CD4-positive, alpha-beta T cell treated with Interleukin-15 for 4 hours (primary cell): ENCODE results near the gene RBFOX1.

Source experiments
- DNase-seq: peaks from one replicate; pipeline ENCODE4 v3.0.0-alpha.2; 2020; ENCODE audit warnings: low spot score

Gene RBFOX1

GRCh38 chr16:7373776-7374175 is 41.1 kb downstream of the RBFOX1 start:
- no peak for DNase-seq

- no peak for DNase-seq
Observed at GRCh38 chr16:7374614-7375174, 42.0 kb downstream of the RBFOX1 start.

GRCh38 chr16:7376227-7376626 is 43.6 kb downstream of the RBFOX1 start:
- DNase-seq = no peak

DNA sequence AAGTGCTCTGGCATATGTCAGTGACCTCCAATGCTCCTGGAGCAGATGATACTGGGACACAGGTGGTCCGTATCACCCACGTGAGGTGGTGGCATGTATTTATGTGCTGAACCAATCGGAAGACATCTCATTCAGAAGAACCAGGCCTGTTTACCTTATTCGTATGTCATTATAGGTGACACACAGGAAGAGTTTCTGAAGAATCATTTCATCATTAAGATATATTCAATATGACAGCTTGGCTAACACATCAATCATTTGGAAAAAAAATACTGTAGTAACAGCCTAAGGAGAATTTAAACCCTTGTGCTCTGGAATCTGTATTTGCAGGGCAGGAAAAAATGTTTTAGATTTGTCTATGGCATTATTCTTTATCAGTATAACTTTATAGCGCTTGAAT is 44.6 kb downstream of the RBFOX1 start:
- DNase-seq = no peak

GRCh38 chr16:7378024-7378695 is 45.5 kb downstream of the RBFOX1 start:
- DNase-seq = no peak

DNA sequence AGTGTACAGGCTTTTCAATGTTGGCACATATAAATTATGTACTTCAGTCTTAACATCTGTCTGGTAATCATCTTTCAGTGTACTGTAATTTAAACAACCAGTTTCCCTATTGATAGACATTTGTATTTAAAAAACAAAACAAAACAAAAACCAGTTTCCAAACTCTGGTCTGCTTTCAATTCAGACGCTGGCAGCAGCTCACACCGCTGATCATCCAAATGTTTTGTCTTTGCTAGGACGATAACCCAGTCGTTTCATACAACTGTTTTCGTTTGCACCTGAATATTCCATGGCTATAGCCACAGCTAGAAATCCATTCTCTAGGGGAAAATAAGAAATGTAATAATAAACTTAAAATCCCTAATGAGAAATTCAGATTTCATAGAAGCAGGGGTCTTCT is 47.8 kb downstream of the RBFOX1 start:
- DNase-seq = no peak

- DNase-seq = no peak
Observed at GRCh38 chr16:7380911-7381310, 48.3 kb downstream of the RBFOX1 start.

DNA sequence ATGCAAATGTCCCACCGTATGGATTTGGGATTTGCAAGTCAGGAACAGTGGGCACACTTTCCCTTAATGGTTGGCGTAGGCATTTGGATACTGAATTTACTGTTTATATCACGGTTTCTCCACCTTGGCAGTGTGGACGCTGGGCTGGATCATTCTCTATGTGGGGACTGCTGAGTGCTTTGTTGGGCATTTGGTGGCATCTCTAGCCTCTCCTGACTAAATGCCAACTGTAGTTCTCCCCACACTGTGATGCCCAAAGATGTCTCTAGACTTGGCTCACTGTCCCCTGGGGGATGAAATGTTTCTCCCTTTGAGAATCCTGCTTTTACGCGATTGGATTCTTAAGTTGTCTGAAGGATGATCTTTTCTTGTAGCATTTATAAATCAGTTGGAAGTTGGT is 49.0 kb downstream of the RBFOX1 start:
- no peak for DNase-seq

GRCh38 chr16:7382521-7382920 is 49.9 kb downstream of the RBFOX1 start:
- no peak for DNase-seq

DNA sequence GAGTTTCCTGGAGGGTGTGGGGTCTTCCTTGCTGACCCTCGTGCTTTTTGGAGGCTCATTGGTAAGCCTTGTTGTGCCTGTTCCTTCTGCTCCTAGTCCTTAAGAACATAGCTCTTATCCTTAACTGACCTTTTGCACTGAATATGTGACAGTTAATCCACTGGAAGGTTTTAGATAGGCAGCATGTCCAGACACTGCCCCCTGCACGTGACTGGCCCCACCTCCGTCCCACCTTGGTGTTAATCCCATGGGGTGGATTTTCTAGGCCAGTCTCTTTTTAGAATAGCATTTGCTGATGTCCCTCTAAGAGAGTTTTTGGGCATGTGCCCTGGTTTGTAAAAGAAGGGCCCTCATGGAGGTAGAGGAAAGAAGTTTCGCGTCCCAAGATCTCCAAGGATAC is 58.3 kb downstream of the RBFOX1 start:
- DNase-seq = no peak

- no peak for DNase-seq
Observed at GRCh38 chr16:7391694-7392093, 59.0 kb downstream of the RBFOX1 start.

GRCh38 chr16:7392206-7392605 is 59.6 kb downstream of the RBFOX1 start:
- no peak for DNase-seq

DNA sequence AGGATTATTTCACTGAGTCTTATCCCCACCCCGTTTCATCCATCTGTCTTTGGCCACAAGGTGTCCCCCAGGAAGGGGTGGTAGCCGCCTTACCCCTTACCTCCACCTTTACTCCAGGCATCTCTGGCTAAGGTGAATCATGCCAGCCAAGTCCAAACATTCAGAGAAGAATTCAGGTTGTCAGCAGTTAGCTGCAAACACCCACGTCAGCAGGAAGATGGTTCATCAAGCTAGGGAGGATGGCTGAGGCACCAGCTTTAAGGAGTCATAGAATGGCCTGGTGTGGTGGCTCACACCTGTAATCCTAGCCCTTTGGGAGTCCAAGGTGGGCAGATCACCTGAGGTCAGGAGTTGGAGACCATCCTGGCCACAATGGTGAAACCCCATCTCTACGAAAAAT is 61.0 kb downstream of the RBFOX1 start:
- no peak for DNase-seq

DNA sequence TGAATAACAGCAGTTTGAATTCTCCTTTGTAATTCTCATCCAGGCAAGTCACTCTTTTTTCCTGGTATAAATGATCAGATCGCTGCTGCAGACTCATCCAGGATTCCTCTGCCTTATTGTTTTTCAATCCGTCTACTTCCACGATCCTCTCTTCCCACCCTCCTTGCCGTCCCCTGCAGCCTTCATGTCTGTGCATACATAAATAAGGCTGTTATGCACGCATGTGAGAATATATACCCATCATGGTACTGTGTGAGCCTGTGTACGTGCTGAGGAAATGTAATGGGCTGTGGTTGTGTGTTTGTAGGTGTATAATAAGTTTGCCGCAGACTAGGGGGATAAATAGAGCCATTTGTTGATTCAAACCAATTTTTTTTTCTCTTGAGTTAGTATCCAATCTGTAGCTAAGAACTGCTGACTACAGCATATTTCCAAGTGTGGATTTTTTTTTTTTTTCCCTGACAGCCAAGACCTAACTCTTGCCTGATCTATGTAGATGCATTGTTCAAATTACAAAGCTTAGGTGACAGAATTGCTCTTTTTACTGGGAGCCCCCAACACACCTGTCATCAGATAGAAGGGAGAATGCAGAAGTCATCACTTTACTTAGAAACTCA is 62.2 kb downstream of the RBFOX1 start:
- no peak for DNase-seq

- no peak for DNase-seq
Observed at GRCh38 chr16:7397901-7398300, 65.3 kb downstream of the RBFOX1 start.

GRCh38 chr16:7398536-7398935 is 65.9 kb downstream of the RBFOX1 start:
- DNase-seq = no peak

GRCh38 chr16:7399296-7399695 is 66.7 kb downstream of the RBFOX1 start:
- no peak for DNase-seq

DNA sequence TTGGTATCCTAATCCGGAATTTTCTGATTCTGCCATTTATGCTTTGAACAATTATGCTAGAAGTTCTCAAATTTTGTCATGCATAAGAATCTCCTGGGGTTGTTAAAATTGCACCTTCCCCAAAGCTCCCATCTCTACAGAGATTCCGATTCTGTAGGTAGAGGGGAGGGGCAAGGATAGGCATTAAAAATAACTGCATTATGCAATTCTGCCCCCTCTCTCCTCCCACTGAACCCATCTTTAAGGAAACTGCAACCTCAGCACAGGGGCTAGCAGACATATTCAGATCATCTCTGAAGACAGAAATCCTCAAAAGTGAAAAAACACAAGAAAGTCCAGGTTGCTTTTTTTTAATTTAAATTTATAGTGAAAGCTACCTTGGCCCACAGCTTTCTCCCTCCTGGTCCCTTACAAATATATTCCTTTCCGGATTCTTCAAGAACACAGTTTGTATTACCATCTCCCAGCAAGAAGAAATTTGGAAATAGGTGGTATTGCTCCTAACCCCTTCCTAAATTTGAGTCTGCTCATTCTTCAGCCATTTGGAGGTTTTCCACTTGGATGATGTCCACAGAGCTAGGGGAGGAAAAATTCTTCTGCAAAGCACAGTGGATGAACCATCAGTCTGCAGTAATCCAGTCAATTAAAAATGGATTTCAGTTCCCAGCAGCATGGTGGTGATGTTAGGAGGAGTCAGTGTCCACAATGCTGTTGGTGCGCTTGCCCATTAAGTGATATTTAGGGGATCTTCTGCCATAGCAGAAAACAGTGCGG is 67.7 kb downstream of the RBFOX1 start:
- DNase-seq = no peak

GRCh38 chr16:7404217-7404616 is 71.6 kb downstream of the RBFOX1 start:
- no peak for DNase-seq

DNA sequence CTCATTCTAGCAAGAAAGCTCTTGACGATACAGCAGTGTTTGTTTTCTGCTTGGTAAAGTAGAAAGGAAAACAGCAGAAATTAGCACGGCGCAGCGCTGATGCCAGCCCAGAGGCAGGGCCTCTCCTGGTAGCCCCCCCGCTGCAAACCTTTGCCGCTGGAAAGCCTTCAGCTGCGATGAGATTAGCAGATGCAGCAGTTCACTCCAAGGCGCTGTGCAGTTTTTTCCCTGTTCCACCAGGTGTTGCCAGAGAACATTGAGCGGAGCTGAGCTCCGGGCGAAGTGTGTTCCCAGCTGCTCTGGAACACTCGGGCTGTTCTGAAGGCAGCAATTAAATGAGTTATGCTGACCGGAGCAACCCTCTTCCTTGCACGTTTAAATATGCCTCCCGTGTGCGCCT is 72.5 kb downstream of the RBFOX1 start:
- DNase-seq = no peak

DNA sequence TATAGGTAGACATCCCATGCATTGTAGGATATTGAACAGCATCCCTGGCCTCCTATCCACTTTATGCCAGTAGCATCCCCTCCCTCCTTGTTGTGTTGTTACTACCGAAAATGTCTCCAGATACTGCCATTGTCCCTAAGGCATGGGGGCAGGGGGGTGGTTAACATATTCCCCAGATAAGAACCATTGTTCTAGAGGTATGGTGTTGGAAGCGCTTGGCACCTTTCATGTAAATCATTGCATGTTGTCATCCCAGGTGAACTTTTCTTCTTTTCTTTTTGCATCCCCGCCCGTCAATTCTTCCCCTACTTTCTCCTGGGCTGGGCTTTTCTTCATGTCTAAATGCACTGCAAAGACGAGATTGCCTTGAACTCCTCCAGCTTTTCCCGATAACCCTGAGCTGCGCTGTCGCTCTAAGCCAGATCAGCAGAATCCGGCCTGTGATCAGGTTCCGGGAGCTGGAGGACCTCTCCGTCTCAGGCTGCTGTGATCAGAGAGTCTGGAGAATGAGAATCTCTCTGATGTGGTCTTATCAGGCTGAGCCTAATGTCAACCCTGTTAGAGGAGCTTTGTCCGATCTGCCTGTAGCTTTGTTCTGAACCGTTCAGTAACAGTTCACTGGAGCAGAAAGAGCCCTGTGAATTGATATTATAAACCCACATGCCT is 76.2 kb downstream of the RBFOX1 start:
- DNase-seq = no peak

DNA sequence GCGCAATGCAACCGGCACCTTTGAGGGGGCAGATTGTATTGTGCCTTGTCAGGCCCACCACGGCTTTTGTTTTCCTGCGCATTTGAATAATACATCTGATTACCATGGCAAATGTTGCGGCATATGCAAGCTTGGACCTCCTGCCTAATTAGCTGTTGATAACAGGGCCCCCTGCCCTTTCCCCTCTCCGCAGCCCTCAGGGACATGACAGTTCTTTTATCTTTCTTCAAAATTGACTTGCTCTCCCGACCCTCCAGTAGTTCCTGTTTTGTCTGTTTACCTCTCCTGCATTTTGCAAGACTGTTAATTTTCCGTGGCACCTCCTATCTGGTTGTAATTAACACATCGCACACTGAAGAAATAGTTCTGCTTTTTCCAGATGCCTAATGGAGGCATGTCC is 86.8 kb downstream of the RBFOX1 start:
- no peak for DNase-seq

- no peak for DNase-seq
Observed at GRCh38 chr16:7420079-7420478, 87.4 kb downstream of the RBFOX1 start.
